Peyer's patch (tissue), 4 donors: ENCODE results near the gene IER3.

Experiments used
- POLR2A ChIP-seq, 2 donors: fragments of 450-650 bp; IDR thresholded peaks; one replicate each; pipeline ENCODE4 v1.5.1; 2017; ENCODE audit warnings: antibody characterized with exemption in 2 of 2, mild to moderate bottlenecking in 2 of 2, moderate library complexity in 2 of 2
- TF ChIP-seq, protein P1 (sequence below), 6 experiments: fragments of 450-650 bp in 4 of 6; fragments of 200-600 bp in 2 of 6; sonication (generic) in 1 of 6; IDR thresholded peaks; one replicate each; pipeline ENCODE4 v1.5.1; 2017 to 2019; ENCODE audit warnings: antibody characterized with exemption in 6 of 6, mild to moderate bottlenecking in 3 of 6, moderate library complexity in 1 of 6

DNA sequence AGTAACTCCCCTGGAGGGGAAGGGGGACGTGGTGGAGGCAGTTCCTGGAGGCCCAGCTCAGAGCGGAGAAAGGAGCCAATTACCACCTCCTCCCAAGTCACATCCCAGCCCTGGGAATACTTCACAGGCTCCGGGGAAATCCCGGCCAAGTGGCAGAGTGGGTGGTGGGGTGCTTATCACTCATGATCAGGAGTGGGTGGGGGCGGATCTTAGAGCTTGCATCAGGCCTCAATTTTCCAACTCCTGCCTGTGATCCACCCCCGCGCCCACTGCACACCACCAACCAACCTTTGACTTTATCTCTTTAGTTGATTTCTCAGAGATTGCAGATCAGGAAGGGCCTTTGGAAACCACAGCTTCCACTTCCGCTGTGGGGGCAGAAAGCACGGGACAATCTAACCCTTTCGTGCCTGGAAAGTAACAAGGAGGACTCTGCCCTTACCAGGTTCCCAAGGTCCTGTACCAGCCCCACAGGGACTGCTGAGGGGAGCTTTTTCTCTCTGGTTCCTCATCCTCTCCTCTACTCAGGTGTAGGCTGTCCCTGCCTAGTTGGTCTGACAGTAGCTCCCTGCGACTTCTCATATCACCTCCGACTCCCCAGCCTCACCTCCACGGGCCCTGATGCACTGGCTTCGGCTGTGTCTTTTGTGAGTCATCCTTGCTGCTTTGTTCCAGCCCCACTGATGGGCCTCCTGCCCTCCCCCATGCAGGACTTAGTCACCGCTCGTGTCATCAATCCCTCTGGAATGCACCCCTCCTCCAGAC is 24.9 kb upstream of the IER3 start:
- TF ChIP-seq, protein P1, sequence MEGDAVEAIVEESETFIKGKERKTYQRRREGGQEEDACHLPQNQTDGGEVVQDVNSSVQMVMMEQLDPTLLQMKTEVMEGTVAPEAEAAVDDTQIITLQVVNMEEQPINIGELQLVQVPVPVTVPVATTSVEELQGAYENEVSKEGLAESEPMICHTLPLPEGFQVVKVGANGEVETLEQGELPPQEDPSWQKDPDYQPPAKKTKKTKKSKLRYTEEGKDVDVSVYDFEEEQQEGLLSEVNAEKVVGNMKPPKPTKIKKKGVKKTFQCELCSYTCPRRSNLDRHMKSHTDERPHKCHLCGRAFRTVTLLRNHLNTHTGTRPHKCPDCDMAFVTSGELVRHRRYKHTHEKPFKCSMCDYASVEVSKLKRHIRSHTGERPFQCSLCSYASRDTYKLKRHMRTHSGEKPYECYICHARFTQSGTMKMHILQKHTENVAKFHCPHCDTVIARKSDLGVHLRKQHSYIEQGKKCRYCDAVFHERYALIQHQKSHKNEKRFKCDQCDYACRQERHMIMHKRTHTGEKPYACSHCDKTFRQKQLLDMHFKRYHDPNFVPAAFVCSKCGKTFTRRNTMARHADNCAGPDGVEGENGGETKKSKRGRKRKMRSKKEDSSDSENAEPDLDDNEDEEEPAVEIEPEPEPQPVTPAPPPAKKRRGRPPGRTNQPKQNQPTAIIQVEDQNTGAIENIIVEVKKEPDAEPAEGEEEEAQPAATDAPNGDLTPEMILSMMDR (IDR thresholded peaks at IDR 0.05) = no peak
- no peak for TF ChIP-seq POLR2A (IDR thresholded peaks at IDR 0.05)
